GM23338 (cell line): ENCODE data around the gene ADH5. TPM values are rescaled to one million over a fixed set of nuclear protein-coding genes. Genes with fewer than 3 reads are reported as not detected.
"Not testable (repeated sequence)": the region's sequence is repeated elsewhere in the genome, so short reads cannot be mapped to it uniquely, and the experiment has no call there.

Source experiments
- ATAC-seq: fragments of 200-7000 bp; cut with Tn5 transposase; 3 replicates; pipeline ENCODE4 v1.9.1; 2020
- DNase-seq: peaks from one replicate; pipeline ENCODE4 v3.0.0-alpha.2; 2015; ENCODE audit warnings: low spot score
- H2AFZ ChIP-seq: fragments of 200-600 bp; sonication (generic); 2 replicates; pipeline ENCODE4 v1.8.0; 2016; ENCODE audit warnings: antibody characterized with exemption, mild to moderate bottlenecking, moderate library complexity
- H3F3A ChIP-seq: fragments of 200-600 bp; sonication (generic); replicated peaks from 2 replicates; pipeline ENCODE4 v1.8.0; 2017; ENCODE audit warnings: antibody characterized with exemption, mixed run types, low read depth
- H3K27ac ChIP-seq: fragments of 200-600 bp; sonication (generic); 2 replicates; pipeline ENCODE4 v1.6.1; 2016; ENCODE audit warnings: low read depth
- H3K27me3 ChIP-seq: fragments of 200-600 bp; sonication (generic); 2 replicates; pipeline ENCODE4 v1.8.0; 2016; ENCODE audit warnings: mild to moderate bottlenecking, mixed run types, moderate library complexity; ENCODE audit not compliant: insufficient read depth
- H3K36me3 ChIP-seq: fragments of 200-600 bp; sonication (generic); 2 replicates; pipeline ENCODE4 v1.8.0; 2016; ENCODE audit warnings: mild to moderate bottlenecking; ENCODE audit not compliant: insufficient read depth
- H3K4me1 ChIP-seq: fragments of 200-600 bp; sonication (generic); 2 replicates; pipeline ENCODE4 v1.8.0; 2016; ENCODE audit warnings: mild to moderate bottlenecking, moderate library complexity; ENCODE audit not compliant: insufficient read depth
- H3K4me2 ChIP-seq: fragments of 200-600 bp; sonication (generic); 2 replicates; pipeline ENCODE4 v1.7.1; 2017; ENCODE audit warnings: mixed run types
- H3K4me3 ChIP-seq: fragments of 200-600 bp; sonication (generic); 2 replicates; pipeline ENCODE4 v1.6.1; 2016; ENCODE audit warnings: mixed run types
- H3K79me2 ChIP-seq: fragments of 200-600 bp; sonication (generic); replicated peaks from 2 replicates; pipeline ENCODE4 v1.8.0; 2017; ENCODE audit warnings: mild to moderate bottlenecking; ENCODE audit not compliant: insufficient read depth
- H3K9me2 ChIP-seq: fragments of 200-600 bp; sonication (generic); 2 replicates; pipeline ENCODE4 v1.8.0; 2017; ENCODE audit not compliant: insufficient read depth
- H4K20me1 ChIP-seq: fragments of 200-600 bp; sonication (generic); replicated peaks from 2 replicates; pipeline ENCODE4 v1.8.0; 2017; ENCODE audit warnings: mild to moderate bottlenecking; ENCODE audit not compliant: insufficient read depth
- H3K27ac Mint-ChIP-seq: 2 replicates; pipeline ENCODE4 v1.8.0; 2020; ENCODE audit warnings: inconsistent platforms, mild to moderate bottlenecking, moderate library complexity, mixed read lengths
- H3K27me3 Mint-ChIP-seq: 3 replicates; pipeline ENCODE4 v1.8.0; 2022; ENCODE audit warnings: low read depth, mild to moderate bottlenecking, moderate library complexity, mixed read lengths, inconsistent platforms; ENCODE audit not compliant: insufficient read depth, poor library complexity
- H3K36me3 Mint-ChIP-seq: 3 replicates; pipeline ENCODE4 v1.8.0; 2021; ENCODE audit warnings: low read depth, mild to moderate bottlenecking, inconsistent platforms, moderate library complexity, mixed read lengths
- H3K4me1 Mint-ChIP-seq: 3 replicates; pipeline ENCODE4 v1.8.0; 2020; ENCODE audit warnings: mild to moderate bottlenecking, inconsistent platforms, mixed read lengths
- H3K4me3 Mint-ChIP-seq: 3 replicates; pipeline ENCODE4 v1.8.0; 2021; ENCODE audit warnings: moderate library complexity, mild to moderate bottlenecking, inconsistent platforms, mixed read lengths
- H3K9me3 Mint-ChIP-seq: 3 replicates; pipeline ENCODE4 v1.8.0; 2020; ENCODE audit warnings: moderate library complexity, mild to moderate bottlenecking, inconsistent platforms, mixed read lengths
- CREB1 ChIP-seq: fragments of 250-450 bp; sonication (Bioruptor Pico); IDR thresholded peaks from 2 replicates; pipeline ENCODE4 v1.5.0; 2020; ENCODE audit warnings: low read depth, mild to moderate bottlenecking, moderate library complexity
- CTCF ChIP-seq, 2 experiments: fragments of 200-600 bp in 1 of 2; sonication (generic) in 1 of 2; conservative IDR thresholded peaks; 2 replicates each; pipeline versions ENCODE4 v1.5.1 to v1.6.1; 2016 to 2017; ENCODE audit warnings: antibody characterized with exemption in 2 of 2, low read depth in 2 of 2, mild to moderate bottlenecking in 2 of 2, moderate library complexity in 1 of 2
- JUNB ChIP-seq: IDR thresholded peaks from one replicate; pipeline ENCODE4 v1.6.1; 2016; ENCODE audit warnings: antibody characterized with exemption; ENCODE audit not compliant: unreplicated experiment
- NANOG ChIP-seq: IDR thresholded peaks from 2 replicates; pipeline ENCODE4 v1.6.1; 2016; ENCODE audit warnings: antibody characterized with exemption, borderline replicate concordance
- ZNF462 ChIP-seq: fragments of 250-450 bp; sonication (Bioruptor Pico); IDR thresholded peaks from 2 replicates; pipeline ENCODE4 v1.5.0; 2020; ENCODE audit warnings: mild to moderate bottlenecking, moderate library complexity
- polyA plus RNA-seq: library from polyadenylated mRNA; unstranded; fragments of >200 nt; fragmentation: Nextera tagmentation; extraction: Ambion mirVana; gene quantifications from 2 replicates; pipeline ENCODE4 v1.2.1, GENCODE V29; 2016
- total RNA-seq: library from RNA; depleted of rRNA; stranded (reverse); fragments of >200 nt; shearing (Covaris generic); gene quantifications from 2 replicates; pipeline ENCODE4 v1.2.3, GENCODE V29; 2014

The ADH5 gene
- total and polyA plus RNA-seq, 2 experiments from 2014 or later: 224 to 250 TPM

- ATAC-seq: no peak
- H2AFZ ChIP-seq: no peak overlapping the region
- TF ChIP-seq ZNF462 (CRISPR knock-in tag) (no peak), JUNB (no peak), CTCF (conservative IDR thresholded peaks at IDR 0.05; ENCODE audit: low read depth in 2 of 2) (peak in 1 of 2 experiments; percentile 57; a peak in 3 of 4 replicates), CREB1 (CRISPR knock-in tag) (no peak), NANOG (no peak)
These were observed 29.5 kb upstream of the ADH5 start for GRCh38 chr4:99117876-99118693.

DNA sequence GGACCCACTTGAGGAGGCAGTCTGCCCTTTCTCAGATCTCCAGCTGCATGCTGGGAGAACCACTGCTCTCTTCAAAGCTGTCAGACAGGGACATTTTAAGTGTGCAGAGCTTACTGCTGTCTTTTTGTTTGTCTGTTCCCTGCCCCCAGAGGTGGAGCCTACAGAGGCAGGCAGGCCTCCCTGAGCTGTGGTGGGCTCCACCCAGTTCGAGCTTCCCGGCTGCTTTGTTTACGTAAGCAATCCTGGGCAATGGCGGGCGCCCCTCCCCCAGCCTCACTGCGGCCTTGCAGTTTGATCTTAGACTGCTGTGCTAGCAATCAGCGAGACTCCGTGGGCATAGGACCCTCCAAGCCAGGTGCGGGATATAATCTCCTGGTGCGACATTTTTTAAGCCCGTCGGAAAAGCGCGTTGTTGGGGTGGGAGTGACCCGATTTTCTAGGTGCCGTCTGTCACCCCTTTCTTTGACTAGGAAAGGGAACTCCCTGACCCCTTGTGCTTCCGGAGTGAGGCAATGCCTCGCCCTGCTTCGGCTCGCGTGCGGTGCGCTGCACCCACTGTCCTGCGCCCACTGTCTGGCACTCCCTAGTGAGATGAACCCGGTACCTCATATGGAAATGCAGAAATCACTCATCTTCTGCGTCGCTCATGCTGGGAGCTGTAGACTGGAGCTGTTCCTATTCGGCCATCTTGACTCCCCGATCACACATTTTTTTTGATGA is 28.7 kb upstream of the ADH5 start:
- not testable (repeated sequence) for ATAC-seq, H3K9me2 ChIP-seq, H3K27ac Mint-ChIP-seq, H3K4me1 ChIP-seq, H3K27ac ChIP-seq, H3K4me3 Mint-ChIP-seq, H4K20me1 ChIP-seq, H3K4me3 ChIP-seq, H3K27me3 ChIP-seq, DNase-seq, H3K27me3 Mint-ChIP-seq, H3K79me2 ChIP-seq, H3F3A ChIP-seq, H3K4me2 ChIP-seq, H3K36me3 ChIP-seq, H2AFZ ChIP-seq
- Mint-ChIP-seq H3K9me3 (peaks cover 13% of the 10 kb centered on the region), H3K4me1 (peaks cover 14% of the 10 kb centered on the region), H3K36me3 (peaks cover 17% of the 10 kb centered on the region)

More at GRCh38 chr4:99117876-99118693, 29.5 kb upstream of the ADH5 start:
- Mint-ChIP-seq H3K27ac (no peak overlapping the region), H3K27me3 (peaks cover 5% of the 10 kb centered on the region), H3K9me3 (peaks cover 13% of the 10 kb centered on the region), H3K4me1 (peaks cover 14% of the 10 kb centered on the region), H3K4me3 (no peak overlapping the region), H3K36me3 (peaks cover 17% of the 10 kb centered on the region)
- Histone ChIP-seq H3K27ac (no peak overlapping the region), H4K20me1 (no peaks in the 10 kb centered on the region), H3K27me3 (no peaks in the 10 kb centered on the region), H3K4me2 (no peak overlapping the region), H3K36me3 (0 out of 2 replicates have a peak, but pooled peaks cover 3% of the 10 kb centered on the region), H3K9me2 (no peaks in the 10 kb centered on the region), H3K4me1 (peaks cover 7% of the 10 kb centered on the region), H3F3A (no peaks in the 10 kb centered on the region), H3K79me2 (no peaks in the 10 kb centered on the region), H3K4me3 (no peak overlapping the region)
- peak; percentile 34 for DNase-seq

- not testable (repeated sequence) for H3K4me3 Mint-ChIP-seq, H3K4me2 ChIP-seq, H3K27me3 Mint-ChIP-seq, H3K4me1 ChIP-seq, H3K4me1 Mint-ChIP-seq, ATAC-seq, H3K27ac Mint-ChIP-seq, H2AFZ ChIP-seq, H3K27me3 ChIP-seq, H3K4me3 ChIP-seq, H4K20me1 ChIP-seq, DNase-seq, H3K36me3 ChIP-seq, H3K27ac ChIP-seq, H3F3A ChIP-seq, H3K79me2 ChIP-seq, H3K9me3 Mint-ChIP-seq, H3K9me2 ChIP-seq
- H3K36me3 Mint-ChIP-seq: peaks cover 13% of the 10 kb centered on the region
These were observed 20.7 kb upstream of the ADH5 start for GRCh38 chr4:99109286-99109685.
